Stimulated activated CD4-positive, alpha-beta T cell treated with anti-CD3 and anti-CD28 coated beads, Interleukin-12 subunit alpha, Interleukin-12 subunit beta, amount 100 ng/mL, for 4 hours (primary cell): ENCODE data around the gene ADCY5.

ENCODE experiments used
- DNase-seq: peaks from one replicate; pipeline ENCODE4 v3.0.0-alpha.2; 2020

Gene ADCY5

GRCh38 chr3:123405021-123405420 lies 43.9 kb downstream of the ADCY5 start:
- DNase-seq, result no peak

GRCh38 chr3:123404391-123404790 lies 44.5 kb downstream of the ADCY5 start:
- no peak for DNase-seq

GRCh38 chr3:123401836-123402530 lies 46.9 kb downstream of the ADCY5 start:
- no peak for DNase-seq

GRCh38 chr3:123400169-123400568 lies 48.7 kb downstream of the ADCY5 start:
- DNase-seq, result no peak

GRCh38 chr3:123399653-123400052 lies 49.2 kb downstream of the ADCY5 start:
- no peak for DNase-seq

GRCh38 chr3:123397921-123398785 lies 50.7 kb downstream of the ADCY5 start:
- DNase-seq, result no peak

GRCh38 chr3:123397050-123397590 lies 51.8 kb downstream of the ADCY5 start:
- no peak for DNase-seq

- DNase-seq, result no peak
Measured at GRCh38 chr3:123396171-123397049, 52.5 kb downstream of the ADCY5 start.

- DNase-seq, result no peak
Measured at GRCh38 chr3:123395235-123395634, 53.7 kb downstream of the ADCY5 start.

GRCh38 chr3:123394391-123395020 lies 54.4 kb downstream of the ADCY5 start:
- no peak for DNase-seq

- DNase-seq, result no peak
Measured at GRCh38 chr3:123392871-123393620, 55.8 kb downstream of the ADCY5 start.

- DNase-seq, result no peak
Measured at GRCh38 chr3:123392368-123392767, 56.5 kb downstream of the ADCY5 start.

- DNase-seq, result no peak
Measured at GRCh38 chr3:123390865-123391600, 57.9 kb downstream of the ADCY5 start.

- no peak for DNase-seq
Measured at GRCh38 chr3:123389628-123389918, 59.3 kb downstream of the ADCY5 start.

GRCh38 chr3:123388811-123389627 lies 59.9 kb downstream of the ADCY5 start:
- DNase-seq, result no peak

- no peak for DNase-seq
Measured at GRCh38 chr3:123388042-123388441, 60.8 kb downstream of the ADCY5 start.

GRCh38 chr3:123387532-123387931 lies 61.4 kb downstream of the ADCY5 start:
- DNase-seq, result no peak

- DNase-seq, result no peak
Measured at GRCh38 chr3:123386477-123387040, 62.3 kb downstream of the ADCY5 start.

GRCh38 chr3:123385981-123386380 lies 62.9 kb downstream of the ADCY5 start:
- no peak for DNase-seq

- no peak for DNase-seq
Measured at GRCh38 chr3:123385499-123385898, 63.4 kb downstream of the ADCY5 start.
